Lung (tissue), 12 donors: ENCODE measurements around the gene ITGB1. TPM values are rescaled to one million over a fixed set of nuclear protein-coding genes. Genes with fewer than 3 reads are reported as not detected.

ENCODE experiments used
- ATAC-seq: fragments of 200-7000 bp; cut with Tn5 transposase; one replicate; pipeline ENCODE4 v1.9.1; 2020; ENCODE audit warnings: moderate number of reproducible peaks; ENCODE audit not compliant: insufficient read depth, low FRiP score
- DNase-seq, 3 donors: peaks; one replicate each; pipeline ENCODE4 v3.0.0-alpha.2; 2013 to 2017
- H3K27ac ChIP-seq, 2 donors: one replicate each; pipeline ENCODE4 v1.5.1; 2013; ENCODE audit warnings: mild to moderate bottlenecking in 2 of 2, moderate library complexity in 2 of 2, control low read depth in 1 of 2, inconsistent platforms in 1 of 2, low read depth in 1 of 2, low read length in 1 of 2
- H3K27me3 ChIP-seq, 3 donors: one replicate each; pipeline ENCODE4 v1.5.1; 2013; ENCODE audit warnings: low read length in 2 of 3; ENCODE audit not compliant: control insufficient read depth in 3 of 3, insufficient read depth in 3 of 3
- H3K36me3 ChIP-seq, 4 donors: one replicate each; pipeline ENCODE4 v1.5.1; 2013; ENCODE audit warnings: low read length in 4 of 4, mild to moderate bottlenecking in 1 of 4, moderate library complexity in 1 of 4; ENCODE audit not compliant: control insufficient read depth in 4 of 4, insufficient read depth in 4 of 4
- H3K4me1 ChIP-seq, 5 donors: one replicate each; pipeline ENCODE4 v1.5.1; 2013; ENCODE audit warnings: low read length in 5 of 5, mild to moderate bottlenecking in 2 of 5, moderate library complexity in 1 of 5; ENCODE audit not compliant: control insufficient read depth in 5 of 5, insufficient read depth in 5 of 5
- H3K4me3 ChIP-seq: one replicate; pipeline ENCODE4 v1.5.1; 2013; ENCODE audit warnings: mild to moderate bottlenecking, control low read depth, moderate library complexity
- H3K9ac ChIP-seq, 2 donors: one replicate each; pipeline ENCODE4 v1.5.1; 2013; ENCODE audit warnings: low read length in 2 of 2, control low read depth in 1 of 2; ENCODE audit not compliant: insufficient read depth in 1 of 2
- H3K9me3 ChIP-seq, 4 donors: one replicate each; pipeline ENCODE4 v1.5.1; 2013; ENCODE audit warnings: low read length in 3 of 4, mild to moderate bottlenecking in 1 of 4, moderate library complexity in 1 of 4; ENCODE audit not compliant: control insufficient read depth in 4 of 4, insufficient read depth in 3 of 4
- WGBS, 2 donors: extraction: QIAGEN DNeasy Blood & Tissue Kit; methylation state at CpG; one replicate each; pipeline ENCODE4 v1.1.7; 2013; 5-methylcytosine and 5-hydroxymethylcytosine counted together
- polyA plus RNA-seq, 2 donors: library from polyadenylated mRNA; stranded (reverse); fragments of 200-250 nt; gene quantifications; one replicate each; pipeline ENCODE4 v1.2.1, GENCODE V29; 2013
- total RNA-seq, 2 donors: library from RNA; depleted of rRNA in 1 of 2; stranded (reverse); fragments of >200 nt in 1 of 2; gene quantifications; one replicate each; pipeline ENCODE4 v1.2.1, GENCODE V29; 2014 to 2021
- TF ChIP-seq, protein P1 (sequence below): IDR thresholded peaks from 2 replicates; pipeline ENCODE4 v1.5.1; 2012; ENCODE audit warnings: mild to moderate bottlenecking; ENCODE audit errors: control extremely low read depth, extremely low read depth
- donor health status: control.
- donor health status: control.
- donor health status: Bipolar disorder and iron deficiency.
- donor health status: healthy.
- donor health status: DM: yes; HTN: yes; CAD: no.

Gene ITGB1
- total and polyA plus RNA-seq, 4 donors, result 105 to 445 (median 333) TPM

DNA sequence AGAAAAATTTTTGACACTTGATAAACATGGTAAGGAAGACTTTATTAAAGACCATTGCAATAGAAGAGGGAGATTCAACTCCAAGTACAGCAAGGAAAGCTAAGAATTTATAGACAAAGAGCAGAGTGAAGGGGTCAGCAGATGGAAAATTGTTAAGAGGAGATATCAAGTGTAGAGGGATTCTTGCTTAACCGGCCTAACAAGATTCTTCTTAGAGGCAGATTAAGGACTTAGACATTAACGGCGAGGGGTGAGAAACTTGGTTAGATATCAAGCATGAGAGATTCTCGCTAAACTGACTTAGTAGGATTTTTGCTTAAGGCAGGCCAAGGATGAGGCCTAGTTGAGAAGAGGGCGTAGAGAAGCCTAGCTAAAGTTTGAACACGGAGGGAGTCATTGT lies 76.0 kb downstream of the ITGB1 start:
- WGBS, 2 donors, result 81 to 95% methylated on average over 6 of the region's 6 CpGs
- Histone ChIP-seq H3K4me3 (no peak overlapping the region), H3K27ac (no peak overlapping the region), H3K36me3 (no peaks in the 10 kb centered on the region), H3K9me3 (no peaks in the 10 kb centered on the region), H3K9ac (no peak overlapping the region), H3K4me1 (peaks cover 0 to 8% (median 0%) of the 10 kb centered on the region in 5 donors), H3K27me3 (no peaks in the 10 kb centered on the region)
- no peak for ATAC-seq
- TF ChIP-seq, protein P1, sequence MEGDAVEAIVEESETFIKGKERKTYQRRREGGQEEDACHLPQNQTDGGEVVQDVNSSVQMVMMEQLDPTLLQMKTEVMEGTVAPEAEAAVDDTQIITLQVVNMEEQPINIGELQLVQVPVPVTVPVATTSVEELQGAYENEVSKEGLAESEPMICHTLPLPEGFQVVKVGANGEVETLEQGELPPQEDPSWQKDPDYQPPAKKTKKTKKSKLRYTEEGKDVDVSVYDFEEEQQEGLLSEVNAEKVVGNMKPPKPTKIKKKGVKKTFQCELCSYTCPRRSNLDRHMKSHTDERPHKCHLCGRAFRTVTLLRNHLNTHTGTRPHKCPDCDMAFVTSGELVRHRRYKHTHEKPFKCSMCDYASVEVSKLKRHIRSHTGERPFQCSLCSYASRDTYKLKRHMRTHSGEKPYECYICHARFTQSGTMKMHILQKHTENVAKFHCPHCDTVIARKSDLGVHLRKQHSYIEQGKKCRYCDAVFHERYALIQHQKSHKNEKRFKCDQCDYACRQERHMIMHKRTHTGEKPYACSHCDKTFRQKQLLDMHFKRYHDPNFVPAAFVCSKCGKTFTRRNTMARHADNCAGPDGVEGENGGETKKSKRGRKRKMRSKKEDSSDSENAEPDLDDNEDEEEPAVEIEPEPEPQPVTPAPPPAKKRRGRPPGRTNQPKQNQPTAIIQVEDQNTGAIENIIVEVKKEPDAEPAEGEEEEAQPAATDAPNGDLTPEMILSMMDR, result no peak
- peak in 1 of 3 donors; percentile 26 for DNase-seq

DNA sequence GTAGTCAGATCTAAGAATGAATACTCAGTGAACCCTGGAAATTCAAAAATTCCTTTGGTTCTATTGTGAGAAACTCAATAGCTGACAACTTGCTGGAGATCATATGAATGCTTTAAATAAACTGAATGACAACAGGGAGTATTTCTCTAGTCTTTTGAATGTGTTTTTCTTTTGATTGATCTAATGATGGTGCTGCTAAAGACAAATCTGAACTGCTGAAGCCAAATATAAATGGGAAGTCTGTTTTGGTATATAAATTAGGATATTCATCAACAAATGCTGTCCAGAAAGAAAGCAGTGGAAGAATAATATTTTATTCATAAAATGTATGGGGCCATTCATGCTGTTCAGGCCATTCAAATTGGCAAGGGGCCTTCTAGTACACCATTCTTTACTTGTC lies 79.4 kb downstream of the ITGB1 start:
- no peaks in the 10 kb centered on the region for H3K36me3 ChIP-seq
- no peak overlapping the region for H3K4me3 ChIP-seq
- no peak for ATAC-seq
- no peaks in the 10 kb centered on the region for H3K9me3 ChIP-seq
- H3K4me1 ChIP-seq, result peaks cover 0 to 8% (median 0%) of the 10 kb centered on the region in 5 donors
- H3K27ac ChIP-seq, result no peak overlapping the region
- TF ChIP-seq, protein P1, result no peak
- H3K9ac ChIP-seq, result no peak overlapping the region
- DNase-seq, result no peak
- no peaks in the 10 kb centered on the region for H3K27me3 ChIP-seq

DNA sequence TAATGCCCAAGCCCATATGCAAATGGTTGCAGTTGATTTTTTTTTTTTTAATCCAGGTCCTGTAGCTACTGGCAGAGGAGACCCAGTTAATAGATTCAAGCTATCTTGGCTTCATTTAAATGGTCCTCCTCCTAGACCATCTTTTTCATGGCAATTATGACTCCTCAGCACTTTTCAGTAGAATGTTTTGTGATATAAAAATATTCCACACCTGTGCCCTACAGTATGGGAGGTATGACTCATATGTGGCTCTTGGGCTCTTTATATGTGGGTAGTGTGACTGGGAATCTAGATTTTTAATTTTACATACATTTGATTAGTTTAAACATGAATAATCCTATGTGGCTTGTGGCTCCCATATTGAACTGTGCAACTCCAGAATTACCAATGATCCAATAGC lies 80.1 kb downstream of the ITGB1 start:
- Histone ChIP-seq H3K9me3 (no peaks in the 10 kb centered on the region), H3K36me3 (no peaks in the 10 kb centered on the region), H3K9ac (no peak overlapping the region), H3K27ac (no peak overlapping the region), H3K4me1 (peaks cover 0 to 8% (median 0%) of the 10 kb centered on the region in 5 donors), H3K27me3 (no peaks in the 10 kb centered on the region), H3K4me3 (no peak overlapping the region)
- no peak for ATAC-seq
- TF ChIP-seq, protein P1, result no peak
- DNase-seq, result no peak

DNA sequence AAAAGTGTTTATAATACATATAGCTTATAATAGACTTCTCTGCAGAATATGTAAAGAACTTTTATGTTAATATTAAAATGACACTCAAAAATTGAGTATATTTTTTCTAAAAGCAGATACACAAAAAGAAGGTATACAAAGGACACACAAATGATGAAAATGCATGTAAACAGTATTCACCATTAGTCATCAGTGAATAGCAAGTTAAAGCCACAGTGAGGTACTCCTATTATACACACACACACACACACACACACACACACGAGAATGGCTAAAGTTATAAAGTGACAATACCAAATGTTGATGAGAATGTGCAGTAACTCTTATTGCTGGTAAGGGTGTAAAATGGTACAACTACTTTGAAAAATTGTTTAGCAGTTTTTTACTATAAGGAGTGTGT lies 92.9 kb downstream of the ITGB1 start:
- Histone ChIP-seq H3K9ac (no peak overlapping the region), H3K36me3 (no peaks in the 10 kb centered on the region), H3K27ac (no peak overlapping the region), H3K9me3 (no peaks in the 10 kb centered on the region), H3K27me3 (no peaks in the 10 kb centered on the region), H3K4me3 (no peak overlapping the region), H3K4me1 (no peaks in the 10 kb centered on the region)
- 90 to 95% methylated on average over 1 of the region's 1 CpG for WGBS, 2 donors
- TF ChIP-seq, protein P1, result no peak
- ATAC-seq (no peak), DNase-seq (no peak)
